Measurements from ENCODE around the gene OSMR. TPM values are rescaled to one million over a fixed set of nuclear protein-coding genes. Genes with fewer than 3 reads are reported as not detected.

Gene OSMR
- total RNA-seq, 8 experiments from 2014 or later: 0.37 to 124 (median 6.4) TPM

DNA sequence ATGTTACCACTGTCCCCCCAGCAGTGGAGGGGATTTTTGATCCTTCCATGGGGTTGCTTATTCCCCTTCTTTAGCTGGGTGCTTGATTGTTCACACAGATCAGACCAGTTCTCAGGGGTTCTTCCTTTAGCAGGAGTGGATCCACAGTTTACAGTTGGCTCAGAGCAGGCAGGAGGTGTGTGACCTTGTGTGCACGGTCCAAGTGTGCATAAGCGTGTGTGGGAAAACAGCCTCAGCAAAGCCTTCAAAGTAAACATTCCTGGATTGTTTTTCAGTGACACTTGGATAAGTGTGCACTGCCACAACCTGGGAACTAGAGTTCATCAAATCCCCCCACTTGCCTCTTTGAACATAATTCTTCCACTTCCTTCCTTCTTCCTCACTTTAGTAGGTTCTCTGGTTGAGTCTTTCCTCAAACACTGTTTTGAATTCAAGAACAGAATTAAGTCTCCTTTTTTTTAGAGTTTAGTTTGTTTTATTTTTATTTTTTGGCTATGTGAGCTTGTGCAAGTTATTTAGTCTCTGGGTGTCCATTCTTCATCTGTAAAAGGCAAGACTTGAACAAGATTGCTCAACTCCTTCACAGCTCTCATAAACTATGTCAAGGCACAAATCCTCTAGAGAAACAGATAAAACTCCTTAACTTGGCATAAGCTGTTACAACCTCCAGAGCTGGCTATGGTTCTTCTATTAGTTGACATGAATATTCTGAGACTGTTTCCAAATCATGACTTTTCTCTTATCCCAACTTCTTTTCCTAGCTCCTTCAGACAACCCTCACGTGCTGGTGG, 78.0 kb downstream of the OSMR start:
- Histone ChIP-seq H3K27ac (no peak overlapping the region), H3K4me3 (no peak overlapping the region), H3K4me1 (replicated peaks in 1 of 2) (no peaks in the 10 kb centered on the region)
- WGBS, 10 experiments: 57 to 100% (median 81%) methylated on average over 1 to 3 of the region's 3 CpGs; no CpG with 5 or more reads in 2 of the 10 experiments
- in situ Hi-C loops (cut with MboI; ENCODE audit: low pct_unique_long_range_greater_than_20kb in 2 of 9, low sequenced_read_pairs in 9 of 9, unreplicated experiment in 9 of 9): no loop called here
- no peak for ATAC-seq (replicated peaks in 6 of 8)

- Histone ChIP-seq H3K4me1 (replicated peaks in 1 of 2) (no peaks in the 10 kb centered on the region), H3K27ac (no peak overlapping the region), H3K4me3 (no peak overlapping the region)
- WGBS, 10 experiments: 0 to 96% (median 82%) methylated on average over 1 to 6 of the region's 6 CpGs; no CpG with 5 or more reads in 3 of the 10 experiments
- ATAC-seq (replicated peaks in 6 of 8): peak in 2 of 8 experiments; percentile 4 to 18
- in situ Hi-C loops (cut with MboI; ENCODE audit: low pct_unique_long_range_greater_than_20kb in 2 of 9, low sequenced_read_pairs in 9 of 9, unreplicated experiment in 9 of 9): no loop called here
Measured at GRCh38 chr5:38925154-38925925, 79.5 kb downstream of the OSMR start.

DNA sequence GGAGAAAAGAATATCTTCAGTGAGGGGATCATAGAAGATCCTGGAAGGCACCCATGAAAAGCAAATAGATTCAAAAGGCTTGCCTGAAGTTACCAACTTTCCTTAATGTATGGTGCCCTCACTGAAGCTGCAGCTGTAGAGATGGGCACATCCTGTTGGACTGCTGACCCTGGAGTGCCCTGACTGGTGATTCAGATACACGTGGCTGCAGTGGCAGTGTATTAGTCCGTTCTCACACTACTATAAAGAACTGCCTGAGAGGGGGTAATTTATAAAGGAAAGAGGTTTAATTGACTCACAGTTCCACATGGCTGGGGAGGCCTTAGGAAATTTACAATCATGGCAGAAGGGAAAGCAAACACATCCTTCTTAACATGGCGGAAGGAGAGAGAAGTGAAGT, 80.3 kb downstream of the OSMR start:
- in situ Hi-C loops (cut with MboI; ENCODE audit: low pct_unique_long_range_greater_than_20kb in 2 of 9, low sequenced_read_pairs in 9 of 9, unreplicated experiment in 9 of 9): no loop called here
- WGBS, 10 experiments: 50 to 100% (median 66%) methylated on average over 1 to 3 of the region's 3 CpGs; no CpG with 5 or more reads in 5 of the 10 experiments
- ATAC-seq (replicated peaks in 6 of 8): peak in 1 of 8 experiments; percentile 6

GRCh38 chr5:38927470-38927869, 81.7 kb downstream of the OSMR start:
- H3K4me3 ChIP-seq: no peak overlapping the region
- no peaks in the 10 kb centered on the region for H3K4me1 ChIP-seq (replicated peaks in 1 of 2)
- 55 to 100% (median 78%) methylated on average over 1 to 2 of the region's 2 CpGs; no CpG with 5 or more reads in 4 of the 10 experiments for WGBS, 10 experiments
- in situ Hi-C loops (cut with MboI; ENCODE audit: low pct_unique_long_range_greater_than_20kb in 2 of 9, low sequenced_read_pairs in 9 of 9, unreplicated experiment in 9 of 9): no loop called here
- ATAC-seq (replicated peaks in 6 of 8): peak in 3 of 8 experiments; percentile 66 to 74 (median 74)
- H3K27ac ChIP-seq: no peak overlapping the region

More for the DNA sequence above, 80.3 kb downstream of the OSMR start:
- Histone ChIP-seq H3K4me1 (replicated peaks in 1 of 2) (no peaks in the 10 kb centered on the region), H3K27ac (no peak overlapping the region), H3K4me3 (no peak overlapping the region)

- Histone ChIP-seq H3K4me3 (no peak overlapping the region), H3K27ac (no peak overlapping the region), H3K4me1 (replicated peaks in 1 of 2) (no peaks in the 10 kb centered on the region)
- in situ Hi-C loops (cut with MboI; ENCODE audit: low pct_unique_long_range_greater_than_20kb in 2 of 9, low sequenced_read_pairs in 9 of 9, unreplicated experiment in 9 of 9): no loop called here
- WGBS, 10 experiments: 36 to 93% (median 60%) methylated on average over 1 to 2 of the region's 2 CpGs; no CpG with 5 or more reads in 1 of the 10 experiments
- ATAC-seq (replicated peaks in 6 of 8): no peak
Measured at GRCh38 chr5:38929838-38930237, 84.0 kb downstream of the OSMR start.

GRCh38 chr5:38931731-38932130, 85.9 kb downstream of the OSMR start:
- in situ Hi-C loops (cut with MboI; ENCODE audit: low pct_unique_long_range_greater_than_20kb in 2 of 9, low sequenced_read_pairs in 9 of 9, unreplicated experiment in 9 of 9): no loop called here
- WGBS, 10 experiments: 46 to 100% (median 90%) methylated on average over 1 to 4 of the region's 4 CpGs; no CpG with 5 or more reads in 1 of the 10 experiments
- Histone ChIP-seq H3K4me1 (replicated peaks in 1 of 2) (no peaks in the 10 kb centered on the region), H3K4me3 (no peak overlapping the region), H3K27ac (no peak overlapping the region)
- ATAC-seq (replicated peaks in 6 of 8): no peak

- no peak for ATAC-seq (replicated peaks in 6 of 8)
- 60 to 100% (median 70%) methylated on average over 1 to 4 of the region's 4 CpGs; no CpG with 5 or more reads in 4 of the 10 experiments for WGBS, 10 experiments
- Histone ChIP-seq H3K4me1 (replicated peaks in 1 of 2) (no peaks in the 10 kb centered on the region), H3K4me3 (no peak overlapping the region), H3K27ac (no peak overlapping the region)
- in situ Hi-C loops (cut with MboI; ENCODE audit: low pct_unique_long_range_greater_than_20kb in 2 of 9, low sequenced_read_pairs in 9 of 9, unreplicated experiment in 9 of 9): no loop called here
Measured at GRCh38 chr5:38932854-38933408, 87.1 kb downstream of the OSMR start.

- H3K4me3 ChIP-seq: no peak overlapping the region
- in situ Hi-C loops (cut with MboI; ENCODE audit: low pct_unique_long_range_greater_than_20kb in 2 of 9, low sequenced_read_pairs in 9 of 9, unreplicated experiment in 9 of 9): no loop called here
- H3K4me1 ChIP-seq (replicated peaks in 1 of 2): no peaks in the 10 kb centered on the region
- H3K27ac ChIP-seq: no peak overlapping the region
- ATAC-seq (replicated peaks in 6 of 8): no peak
- WGBS, 10 experiments: 50 to 100% (median 94%) methylated on average over 1 of the region's 1 CpG
Measured at GRCh38 chr5:38935437-38935836, 89.6 kb downstream of the OSMR start.

DNA sequence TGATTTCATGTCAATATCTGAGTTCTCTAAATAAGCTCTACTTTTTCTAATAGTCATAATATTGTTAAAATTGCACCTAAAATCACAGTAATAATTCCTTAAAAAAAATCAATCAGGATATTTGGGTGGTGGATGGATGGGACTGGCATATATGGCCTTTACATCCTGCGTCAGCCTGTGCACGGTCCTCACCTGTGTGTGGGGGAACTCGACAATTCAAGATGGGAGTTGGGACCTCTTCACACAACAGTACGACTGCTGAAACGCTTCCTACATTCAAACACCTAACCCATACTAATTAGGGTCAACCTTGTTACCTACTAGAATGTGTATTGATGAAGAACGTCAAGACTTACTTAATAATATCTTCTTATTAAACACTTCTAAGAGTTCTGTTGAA, 90.5 kb downstream of the OSMR start:
- in situ Hi-C loops (cut with MboI; ENCODE audit: low pct_unique_long_range_greater_than_20kb in 2 of 9, low sequenced_read_pairs in 9 of 9, unreplicated experiment in 9 of 9): no loop called here

GRCh38 chr5:38938424-38938823, 92.6 kb downstream of the OSMR start:
- in situ Hi-C loops (cut with MboI; ENCODE audit: low pct_unique_long_range_greater_than_20kb in 2 of 9, low sequenced_read_pairs in 9 of 9, unreplicated experiment in 9 of 9): no loop called here
- peak in 1 of 8 experiments; percentile 25 for ATAC-seq (replicated peaks in 6 of 8)
- H3K4me1 ChIP-seq (replicated peaks in 1 of 2): no peaks in the 10 kb centered on the region
- no peak overlapping the region for H3K27ac ChIP-seq
- 0 to 100% (median 84%) methylated on average over 1 of the region's 1 CpG for WGBS, 10 experiments
- no peak overlapping the region for H3K4me3 ChIP-seq

More for the DNA sequence above, 90.5 kb downstream of the OSMR start:
- no peak overlapping the region for H3K4me3 ChIP-seq
- H3K27ac ChIP-seq: no peak overlapping the region
- no peaks in the 10 kb centered on the region for H3K4me1 ChIP-seq (replicated peaks in 1 of 2)
- ATAC-seq (replicated peaks in 6 of 8): no peak
- 85 to 100% (median 94%) methylated on average over 2 to 6 of the region's 6 CpGs; no CpG with 5 or more reads in 1 of the 10 experiments for WGBS, 10 experiments

GRCh38 chr5:38938973-38939372, 93.2 kb downstream of the OSMR start:
- H3K4me1 ChIP-seq (replicated peaks in 1 of 2): no peaks in the 10 kb centered on the region
- no peak for ATAC-seq (replicated peaks in 6 of 8)
- no peak overlapping the region for H3K4me3 ChIP-seq
- no peak overlapping the region for H3K27ac ChIP-seq
- in situ Hi-C loops (cut with MboI; ENCODE audit: low pct_unique_long_range_greater_than_20kb in 2 of 9, low sequenced_read_pairs in 9 of 9, unreplicated experiment in 9 of 9): no loop called here
- WGBS, 10 experiments: 75 to 100% (median 82%) methylated on average over 1 of the region's 1 CpG; no CpG with 5 or more reads in 3 of the 10 experiments

DNA sequence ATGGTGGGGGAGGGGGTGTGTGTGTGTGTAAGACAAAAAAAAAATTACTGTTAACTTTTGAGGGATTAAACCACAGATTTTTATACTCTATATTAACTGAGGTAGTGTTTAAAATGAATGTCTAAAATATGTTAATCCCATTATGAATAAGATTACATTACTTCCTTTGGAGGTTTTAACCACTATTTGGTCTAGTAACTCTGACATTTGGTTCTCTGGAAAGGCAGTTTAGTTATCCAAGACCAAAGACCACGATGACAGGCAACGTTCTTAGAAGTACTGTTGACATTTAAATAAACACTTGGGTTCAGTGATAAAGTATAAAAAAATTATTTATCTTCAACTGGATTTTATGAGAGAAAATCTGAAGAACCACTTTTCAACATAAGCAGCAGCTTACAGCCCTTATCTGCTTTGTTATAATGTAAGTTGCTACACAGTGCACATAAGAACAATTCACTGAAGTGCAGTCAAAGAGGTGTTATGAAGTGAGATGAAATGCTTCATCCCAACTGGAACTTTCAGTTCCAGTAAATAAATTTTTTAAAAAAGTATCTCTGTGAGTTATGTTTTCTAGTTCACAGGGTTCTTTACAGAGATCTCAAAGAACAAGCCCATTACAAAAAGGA, 94.5 kb downstream of the OSMR start:
- 71 to 100% (median 93%) methylated on average over 1 to 2 of the region's 2 CpGs; no CpG with 5 or more reads in 2 of the 10 experiments for WGBS, 10 experiments
- in situ Hi-C loops (cut with MboI; ENCODE audit: low pct_unique_long_range_greater_than_20kb in 2 of 9, low sequenced_read_pairs in 9 of 9, unreplicated experiment in 9 of 9): no loop called here
- ATAC-seq (replicated peaks in 6 of 8): peak in 1 of 8 experiments; percentile 43

More for the DNA sequence above, 94.5 kb downstream of the OSMR start:
- Histone ChIP-seq H3K27ac (no peak overlapping the region), H3K4me3 (no peak overlapping the region), H3K4me1 (replicated peaks in 1 of 2) (no peaks in the 10 kb centered on the region)

All from motor neuron (in vitro differentiated cells).